Measurements from ENCODE around the gene ZSCAN23. TPM values are rescaled to one million over a fixed set of nuclear protein-coding genes. Genes with fewer than 3 reads are reported as not detected.
"Not testable (repeated sequence)": the region's sequence is repeated elsewhere in the genome, so short reads cannot be mapped to it uniquely, and the experiment has no call there.

ZSCAN23 gene
- total and polyA plus RNA-seq, 2 of the 8 experiments (the other 6 are each of a cell fraction or from before 2014, with no cell fraction given) = 0.74 to 5.3 TPM

- TF ChIP-seq POU5F1 (IDR thresholded peaks at IDR 0.05; ENCODE audit: low read depth, low read length) (no peak), JUN (IDR thresholded peaks at IDR 0.05; ENCODE audit: low read depth, low read length) (no peak), KDM4A (IDR thresholded peaks at IDR 0.05; ENCODE audit: low read depth, low read length, severe bottlenecking) (no peak)
Observed at GRCh38 chr6:28407401-28407800, 35.9 kb downstream of the ZSCAN23 start (continued).

- H4K20me1 ChIP-seq (replicated peaks in 1 of 2; ENCODE audit: control insufficient read depth in 1 of 2, insufficient read depth in 2 of 2, low read length in 2 of 2); H3K36me3 ChIP-seq (ENCODE audit: control insufficient read depth in 2 of 4, insufficient read depth in 4 of 4, low read length in 3 of 4); H3K27ac ChIP-seq (ENCODE audit: low read depth, low read length); H2AK5ac ChIP-seq (ENCODE audit: low read depth, low read length); H2BK15ac ChIP-seq (ENCODE audit: low read length); H3K79me2 ChIP-seq (ENCODE audit: control insufficient read depth in 1 of 2, insufficient read depth in 2 of 2, low read length in 2 of 2); H3K23ac ChIP-seq (ENCODE audit: insufficient read length); H2BK12ac ChIP-seq (ENCODE audit: low read depth, low read length); H2BK120ac ChIP-seq (replicated peaks; ENCODE audit: low read depth, low read length); H2BK5ac ChIP-seq (ENCODE audit: low read depth, low read length); H4K91ac ChIP-seq (replicated peaks; ENCODE audit: insufficient read length, low read length); H4K5ac ChIP-seq (ENCODE audit: insufficient read length, low read depth, low read length); H3K9ac ChIP-seq (replicated peaks in 1 of 4; ENCODE audit: extremely low read depth in 1 of 4, low read depth in 3 of 4, low read length in 3 of 4); CTCF ChIA-PET (ENCODE audit: partially characterized antibody); DNase-seq (ENCODE audit: low read depth in 1 of 2, low spot score in 2 of 2); H2BK20ac ChIP-seq (ENCODE audit: low read length); H3K14ac ChIP-seq (ENCODE audit: insufficient read length); H2AFZ ChIP-seq (ENCODE audit: low read length); H3K4me1 ChIP-seq (replicated peaks in 1 of 4; ENCODE audit: control insufficient read depth in 3 of 4, insufficient read depth in 4 of 4, low read length in 3 of 4); FAIRE-seq; H3K79me1 ChIP-seq (ENCODE audit: low read depth, low read length); H3K4ac ChIP-seq (replicated peaks; ENCODE audit: insufficient read length, low read depth, low read length); H3K4me3 ChIP-seq (ENCODE audit: extremely low read depth in 1 of 4, insufficient read depth in 2 of 4, low read depth in 3 of 4, low read length in 4 of 4); H3K23me2 ChIP-seq (ENCODE audit: low read depth, low read length); H3K56ac ChIP-seq (replicated peaks; ENCODE audit: insufficient read length, low read depth, low read length); H3K18ac ChIP-seq (ENCODE audit: extremely low read depth, low read length); H4K8ac ChIP-seq (ENCODE audit: extremely low read depth, insufficient read depth, low read length); H3K9me3 ChIP-seq (ENCODE audit: insufficient read depth in 2 of 2, low read depth in 1 of 2, low read length in 1 of 2); H3K27me3 ChIP-seq (replicated peaks in 1 of 4; ENCODE audit: control insufficient read depth in 3 of 4, extremely low read depth in 1 of 4, insufficient read depth in 3 of 4, low read length in 3 of 4); H3K4me2 ChIP-seq (ENCODE audit: insufficient read depth in 1 of 2, low read depth in 2 of 2, low read length in 2 of 2): not testable (repeated sequence)
- 76% methylated on average over 5 of the region's 5 CpGs; no CpG with 5 or more reads in 1 of the 2 experiments for WGBS, 2 experiments (ENCODE audit: extremely low coverage in 1 of 2, insufficient coverage in 1 of 2, insufficient read length in 1 of 2, insufficient replicate concordance in 2 of 2, low coverage in 1 of 2, low lambda C conversion rate in 2 of 2, missing lambda C conversion rate in 1 of 2)
- POLR2A ChIA-PET (ENCODE audit: partially characterized antibody) = interaction anchor here (1.2 kb wide), 1 partner anchor 15 kb away, joined by 3 read pairs; no protein-coding TSS in a partner anchor
Observed at GRCh38 chr6:28403923-28404322, 39.4 kb downstream of the ZSCAN23 start.

All from H1 (cell line).